Hepatic stellate cell (primary cell): ENCODE results near the gene SSC4D.
"Not testable (repeated sequence)": the region's sequence is repeated elsewhere in the genome, so short reads cannot be mapped to it uniquely, and the experiment has no call there.

ENCODE experiments used
- DNase-seq: peaks from one replicate; pipeline ENCODE4 v3.0.0; 2011; ENCODE audit warnings: low spot score

Gene SSC4D

DNA sequence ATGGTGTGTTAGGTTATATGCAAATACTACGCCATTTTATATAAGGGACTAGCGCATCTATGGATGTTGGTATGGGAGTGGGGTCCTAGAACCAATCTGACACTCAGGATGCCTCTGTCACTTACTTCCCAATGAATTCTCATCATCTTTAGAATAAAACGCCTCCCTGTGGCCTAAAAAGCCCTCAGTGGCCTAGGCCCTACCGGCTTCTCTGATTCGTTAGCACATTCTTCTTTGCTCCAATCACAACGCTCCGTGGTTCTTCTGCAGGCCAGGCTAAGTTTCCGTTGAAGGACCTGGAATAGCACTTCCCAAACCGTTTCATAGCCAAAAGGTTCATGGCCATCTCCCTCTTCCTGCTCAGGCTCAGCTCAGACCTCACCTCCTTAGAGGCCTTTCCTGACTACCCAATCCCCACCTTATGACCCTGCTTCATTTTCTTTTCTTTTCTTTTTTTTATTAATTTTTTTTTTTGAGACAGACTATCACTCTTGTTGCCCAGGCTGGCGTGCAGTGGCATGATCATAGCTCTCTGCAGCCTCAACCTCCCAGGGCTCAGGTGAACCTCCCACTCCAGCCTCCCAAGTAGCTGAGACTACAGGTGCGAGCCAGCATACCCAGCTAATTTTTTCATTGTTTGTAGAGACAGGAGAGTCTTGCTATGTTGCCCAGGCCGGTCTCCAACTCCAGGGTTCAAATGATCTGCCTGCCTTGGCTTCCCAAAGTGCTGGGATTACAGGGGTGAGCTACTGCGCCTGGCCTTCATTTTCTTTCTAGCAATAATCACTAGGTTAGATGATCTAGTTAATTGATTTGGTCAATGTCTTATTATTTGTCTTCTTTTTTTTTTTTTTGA, 26.2 kb downstream of the SSC4D start:
- no peak for DNase-seq

DNA sequence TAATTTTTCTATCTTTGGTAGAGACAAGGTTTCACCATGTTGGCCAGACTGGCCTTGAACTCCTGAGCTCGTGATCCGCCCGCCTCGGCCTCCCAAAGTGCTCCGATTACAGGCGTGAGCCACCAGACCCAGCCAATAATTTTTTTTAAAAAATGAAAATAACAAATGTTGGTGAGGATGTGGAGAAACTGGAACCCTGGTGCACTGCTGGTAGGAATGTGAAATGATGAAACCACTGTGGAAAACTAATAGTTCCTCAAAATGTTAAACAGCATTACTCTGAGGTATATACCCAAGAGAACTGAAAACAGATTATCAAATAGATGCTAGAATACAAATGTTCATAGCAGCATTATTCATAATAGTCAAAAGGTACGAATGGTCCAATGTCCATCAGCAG, 27.7 kb downstream of the SSC4D start:
- no peak for DNase-seq

DNA sequence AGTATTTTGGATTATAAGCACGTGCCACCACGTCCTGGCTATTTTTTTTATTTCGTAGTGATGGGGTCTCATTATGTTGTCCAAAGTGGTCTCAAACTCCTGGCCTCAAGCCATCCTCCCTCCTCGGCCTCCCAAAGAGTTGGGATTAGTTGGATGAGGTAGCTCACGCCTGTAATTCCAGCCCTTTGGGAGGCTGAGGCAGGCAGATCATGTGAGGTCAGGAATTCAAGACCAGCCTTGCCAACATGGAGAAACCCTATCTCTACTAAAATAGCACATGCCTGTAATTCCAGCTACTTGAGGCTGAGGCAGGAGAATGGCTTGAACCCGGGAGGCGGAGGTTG, 28.9 kb downstream of the SSC4D start:
- DNase-seq = no peak

DNA sequence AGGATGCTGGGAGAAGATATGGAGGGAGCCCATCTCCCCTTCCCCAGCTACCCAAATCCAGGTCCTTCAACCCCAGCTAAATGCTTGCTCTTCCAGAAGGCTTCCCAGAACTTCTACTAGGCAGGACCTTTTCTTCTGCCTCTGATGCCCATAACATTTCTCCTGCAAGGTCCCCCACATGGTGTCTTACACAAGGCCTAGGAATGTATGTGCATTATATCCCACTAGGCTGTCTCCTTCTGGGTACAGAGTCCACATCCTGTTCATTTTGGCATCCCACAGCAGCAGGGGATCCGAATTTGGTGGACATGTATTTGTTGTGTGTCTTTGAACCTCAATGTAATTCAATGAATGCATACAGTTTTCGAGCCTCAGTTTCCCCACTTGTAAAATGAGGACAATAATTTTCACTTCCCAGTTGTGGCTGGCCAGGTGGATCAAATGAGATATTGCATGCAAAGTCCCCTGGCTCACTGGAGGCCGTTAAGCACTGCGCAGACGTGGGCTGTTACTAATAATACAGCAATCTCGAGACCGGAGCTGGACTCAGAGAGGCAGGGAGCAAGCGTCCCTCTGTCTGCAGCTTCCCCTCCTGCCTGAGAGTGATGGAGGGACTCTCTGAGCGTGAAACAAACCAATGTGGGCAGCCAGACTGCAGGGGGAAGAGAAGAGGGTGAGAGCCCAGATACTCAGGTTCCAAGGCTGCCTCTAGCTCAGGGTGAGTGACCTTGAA, 32.1 kb downstream of the SSC4D start:
- no peak for DNase-seq

DNA sequence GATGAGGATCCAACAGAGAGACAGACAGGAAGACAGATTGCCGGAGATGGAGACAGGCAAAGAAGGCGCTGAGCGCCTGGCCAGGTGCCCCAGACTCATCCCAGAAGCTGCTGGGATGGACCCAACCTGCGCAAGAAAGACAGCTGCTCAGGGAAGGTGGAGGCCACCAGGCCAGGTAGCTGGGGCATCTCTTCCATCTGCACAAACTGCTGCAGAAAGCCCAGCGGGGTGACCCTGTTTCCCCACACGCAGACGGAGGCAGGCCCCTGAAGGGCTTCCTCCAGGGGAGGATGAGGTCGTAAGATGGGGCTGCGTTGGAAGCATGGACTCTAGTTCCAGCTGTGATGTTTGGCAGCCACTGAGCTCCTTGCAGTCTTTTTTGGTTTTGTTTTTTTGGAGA, 34.2 kb downstream of the SSC4D start:
- DNase-seq = no peak

DNA sequence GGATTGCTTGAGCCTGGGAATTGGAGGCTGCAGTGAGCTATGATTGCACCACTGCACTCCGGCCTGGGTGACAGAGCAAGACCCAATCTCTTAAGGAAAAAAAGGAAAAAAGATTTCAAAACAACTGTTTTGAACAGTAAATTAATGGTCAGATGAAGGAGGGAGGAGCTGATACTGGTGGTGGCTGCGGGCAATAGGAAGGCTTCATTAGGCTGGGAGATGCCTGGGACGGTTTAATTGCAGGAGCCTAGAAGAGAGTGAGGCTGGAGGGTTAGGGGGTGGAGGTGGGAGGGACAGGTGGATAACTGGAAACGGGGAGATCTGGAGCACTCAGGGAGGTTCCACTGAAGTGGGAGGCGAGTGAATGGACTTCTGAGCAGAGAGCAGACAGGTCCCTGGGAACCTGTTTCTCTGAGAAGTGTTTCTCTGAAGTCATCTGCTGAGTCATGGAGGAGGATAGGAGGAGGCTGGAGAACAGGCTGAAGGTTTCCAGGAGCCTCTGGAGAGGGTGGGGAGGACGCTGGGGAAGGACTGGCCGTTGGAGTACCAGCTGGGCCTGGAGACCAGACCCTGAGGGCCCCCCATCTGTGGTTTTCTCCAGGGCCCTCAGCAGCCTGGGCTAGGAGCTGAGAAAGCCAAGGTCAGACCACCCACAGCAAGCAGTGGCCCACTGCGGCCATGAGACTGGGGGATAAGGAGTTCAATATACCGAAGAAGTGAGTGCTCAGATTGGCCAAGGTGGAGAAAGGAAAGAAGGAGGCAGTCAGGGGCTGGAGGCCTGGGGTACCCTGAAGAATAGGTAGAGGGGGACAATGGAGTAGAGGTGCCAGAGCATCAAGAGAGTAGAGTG, 36.3 kb downstream of the SSC4D start:
- no peak for DNase-seq

DNA sequence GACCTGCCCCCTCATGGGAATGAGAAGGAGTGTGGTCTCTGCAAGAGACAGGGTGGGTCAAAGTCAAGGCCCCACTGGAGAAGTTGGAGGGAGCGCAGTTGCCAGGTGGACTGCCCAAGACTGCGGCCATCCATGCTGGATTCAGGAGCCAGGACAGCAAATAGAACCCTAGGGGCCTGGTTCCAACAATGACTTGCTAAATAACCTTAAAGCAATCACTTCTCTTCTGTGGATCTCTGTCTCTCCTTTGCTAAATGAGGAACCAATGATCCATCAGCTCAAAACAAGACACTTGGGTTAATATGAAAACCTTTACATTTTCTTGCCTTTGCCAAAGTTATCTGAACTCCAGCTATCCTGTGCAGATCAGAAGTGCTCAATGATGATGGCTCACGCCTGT, 38.1 kb downstream of the SSC4D start:
- DNase-seq = no peak

DNA sequence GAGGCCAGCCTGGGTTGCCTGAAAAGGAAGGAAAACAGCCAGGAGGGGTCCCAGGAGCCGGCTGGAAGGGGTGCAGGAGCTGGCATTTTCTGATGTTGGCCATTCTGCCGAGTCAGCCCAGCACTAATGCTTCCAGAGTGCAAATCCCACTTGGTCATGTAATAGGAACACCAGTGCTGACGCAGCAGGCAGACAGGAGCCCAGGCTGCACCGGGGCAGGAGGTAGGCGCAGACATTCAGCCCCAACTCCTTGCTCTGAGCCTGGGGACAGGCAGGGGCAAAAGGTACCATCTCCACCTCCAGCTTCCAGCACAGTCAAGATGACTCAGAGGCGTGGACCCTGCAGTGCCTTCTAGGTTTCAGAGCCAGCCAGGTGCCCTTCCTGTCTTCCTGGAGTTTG, 40.5 kb downstream of the SSC4D start:
- no peak for DNase-seq

DNA sequence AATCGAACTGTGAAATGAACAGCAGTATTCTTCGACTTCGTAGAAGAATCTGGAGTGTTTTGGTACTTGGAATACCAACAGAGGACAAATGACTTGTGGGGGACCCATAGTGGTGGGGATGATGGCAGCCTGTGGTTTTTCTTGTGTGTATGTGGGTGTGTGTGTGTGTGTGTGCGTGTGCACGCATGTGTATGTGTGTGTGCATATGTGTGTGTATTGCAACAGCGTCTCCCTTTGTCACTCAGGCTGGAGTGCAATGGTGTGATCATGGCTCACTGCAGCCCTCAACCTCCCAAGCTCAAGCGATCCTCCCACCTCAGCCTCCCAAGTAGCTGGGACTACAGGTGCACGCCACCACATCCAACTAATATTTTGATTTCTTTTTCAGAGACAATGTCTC, 41.3 kb downstream of the SSC4D start:
- no peak for DNase-seq

DNA sequence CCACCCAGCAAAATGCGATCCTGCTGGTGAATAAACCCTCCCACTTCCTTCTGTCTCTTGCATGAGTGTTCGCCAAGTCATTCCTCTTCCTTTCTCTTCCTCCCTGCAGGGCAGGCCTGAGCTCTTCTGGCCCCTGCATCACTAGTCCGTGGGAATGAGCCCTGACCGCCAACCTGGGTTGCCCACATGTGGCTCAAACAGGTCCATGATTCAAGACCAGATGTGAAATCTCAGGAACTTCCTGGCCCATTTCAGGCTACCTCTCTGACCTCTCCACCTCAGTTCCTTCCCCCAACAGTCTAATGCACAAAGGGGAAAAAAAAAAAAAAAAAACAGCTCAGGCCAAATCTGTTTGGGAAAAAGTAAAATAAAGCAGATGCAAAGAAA, 45.3 kb downstream of the SSC4D start:
- DNase-seq = peak; percentile 44

DNA sequence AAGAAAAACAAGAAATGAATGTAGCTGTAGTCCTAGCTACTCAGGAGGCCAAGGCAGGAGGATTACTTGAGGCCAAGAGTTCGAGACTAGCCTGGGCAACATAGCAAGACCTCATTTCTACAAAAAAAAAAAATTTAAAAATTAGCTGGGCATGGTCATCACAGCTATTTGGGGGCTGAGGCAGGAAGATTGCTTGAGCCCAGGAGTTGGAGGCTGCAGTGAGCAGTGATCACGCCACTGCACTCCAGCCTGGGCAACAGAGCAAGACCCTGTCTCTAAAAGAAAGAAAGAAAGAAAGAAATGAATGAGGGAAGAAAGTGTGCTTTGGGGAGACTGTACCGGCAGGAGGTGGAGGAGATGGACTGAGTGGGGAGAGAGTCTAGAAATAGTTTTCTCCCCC, 45.7 kb downstream of the SSC4D start:
- not testable (repeated sequence) for DNase-seq

DNA sequence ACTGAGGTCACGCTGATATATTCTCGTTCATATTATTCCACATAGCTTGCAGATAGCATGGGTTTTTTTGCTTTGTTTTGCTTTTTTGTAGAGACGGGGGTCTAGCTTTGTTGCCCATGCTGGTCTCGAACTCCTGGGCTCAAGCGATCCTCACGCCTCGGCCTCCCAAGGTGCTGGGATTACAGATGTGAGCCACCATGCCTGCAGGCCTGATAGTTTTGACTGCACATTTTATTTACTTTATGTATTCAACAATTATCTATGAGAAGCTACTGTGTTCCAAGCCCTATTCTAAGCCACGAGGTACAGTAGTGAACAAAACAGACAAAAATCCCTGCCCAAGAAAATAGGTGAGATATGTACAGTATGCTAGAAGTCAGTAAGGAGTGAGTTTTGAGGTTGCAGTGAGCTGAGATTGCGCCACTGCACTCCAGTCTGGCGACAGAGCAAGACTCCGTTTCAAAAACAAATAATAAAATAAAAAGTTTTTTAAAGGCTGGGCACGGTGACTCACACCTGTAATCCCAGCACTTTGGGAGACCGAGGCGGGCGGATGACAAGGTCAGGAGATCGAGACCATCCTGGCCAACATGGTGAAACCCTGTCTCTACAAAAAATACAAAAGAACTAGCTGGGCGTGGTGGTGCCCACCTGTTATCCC, 49.4 kb downstream of the SSC4D start:
- no peak for DNase-seq

DNA sequence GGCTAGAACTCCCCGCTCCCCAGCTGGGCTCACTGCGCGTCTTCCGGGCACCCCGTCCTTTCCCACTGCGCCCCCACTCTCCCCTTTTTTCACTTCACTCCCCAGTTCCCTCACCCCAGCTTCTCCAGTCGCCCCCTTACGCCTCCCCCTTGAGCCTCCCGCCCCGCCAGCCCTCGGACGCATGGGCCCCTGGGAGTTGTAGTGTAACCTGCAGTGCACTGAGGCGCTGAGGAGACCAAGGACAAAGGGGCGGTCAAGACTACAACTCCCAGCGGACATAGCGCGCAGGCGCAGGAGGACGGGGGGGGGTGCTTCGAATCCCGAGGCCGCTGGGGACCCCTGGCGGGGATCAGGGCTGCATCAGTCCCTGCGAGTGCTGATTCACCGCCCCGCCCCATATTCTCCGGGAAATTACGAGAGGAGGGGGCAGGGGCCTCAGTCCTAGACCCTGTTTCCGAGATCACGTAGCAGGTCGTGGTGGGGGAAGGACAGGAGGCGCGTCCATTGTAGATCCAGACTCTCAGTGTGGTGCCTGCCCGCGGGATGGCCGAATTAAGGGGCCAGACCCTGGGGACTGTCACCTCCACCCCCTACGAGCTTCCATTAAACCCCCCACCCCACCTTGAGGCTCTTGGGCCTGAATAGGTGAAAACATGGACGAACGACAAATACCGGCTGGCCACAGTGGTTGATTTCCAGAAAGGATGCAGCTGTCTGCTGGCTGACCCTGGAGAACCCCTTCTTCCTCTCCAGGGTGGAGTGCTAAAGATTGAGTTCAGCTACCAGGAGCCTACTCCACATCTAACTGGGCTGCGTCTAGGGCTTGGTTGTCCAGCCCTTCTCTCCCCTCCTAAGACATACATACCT, 50.2 kb downstream of the SSC4D start:
- peak; percentile 97 for DNase-seq

DNA sequence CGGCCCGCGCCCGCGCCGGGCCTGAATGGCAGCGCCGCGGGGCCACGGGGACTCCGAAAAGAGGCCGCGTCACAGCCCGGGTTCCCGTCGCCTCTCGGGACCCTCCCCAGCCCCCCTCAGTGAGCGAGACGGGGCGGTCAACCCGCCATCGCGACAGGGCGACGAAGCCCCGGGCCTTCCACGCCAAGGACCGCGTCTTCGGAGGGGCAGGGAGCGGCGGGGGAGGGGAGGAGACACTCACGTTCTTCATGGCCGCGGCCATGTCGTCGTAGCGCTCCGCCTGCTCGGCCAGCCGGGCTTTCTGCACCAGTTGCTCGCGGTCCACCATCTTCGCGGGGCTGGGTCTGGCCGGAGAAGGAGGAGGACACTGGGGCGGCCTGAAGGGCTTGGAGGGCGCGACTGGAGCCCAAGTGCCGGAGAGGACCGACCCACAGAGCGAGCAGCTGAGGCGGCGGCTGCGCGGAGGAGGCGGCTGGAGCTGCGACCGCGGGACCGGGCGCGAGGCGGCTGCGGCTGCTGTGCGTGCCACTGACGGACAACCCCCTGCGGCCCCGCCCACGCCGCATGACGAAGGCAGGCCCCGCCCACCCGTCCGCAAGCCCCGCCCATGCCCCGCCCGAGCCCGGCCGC, 50.9 kb downstream of the SSC4D start, which contains the start of gene YWHAG:
TSS of gene YWHAG (minus strand) at position 511 of the 630 bp plus-strand sequence. CDS start at position 328, 183 bp downstream.
- peak; percentile 78 for DNase-seq

DNA sequence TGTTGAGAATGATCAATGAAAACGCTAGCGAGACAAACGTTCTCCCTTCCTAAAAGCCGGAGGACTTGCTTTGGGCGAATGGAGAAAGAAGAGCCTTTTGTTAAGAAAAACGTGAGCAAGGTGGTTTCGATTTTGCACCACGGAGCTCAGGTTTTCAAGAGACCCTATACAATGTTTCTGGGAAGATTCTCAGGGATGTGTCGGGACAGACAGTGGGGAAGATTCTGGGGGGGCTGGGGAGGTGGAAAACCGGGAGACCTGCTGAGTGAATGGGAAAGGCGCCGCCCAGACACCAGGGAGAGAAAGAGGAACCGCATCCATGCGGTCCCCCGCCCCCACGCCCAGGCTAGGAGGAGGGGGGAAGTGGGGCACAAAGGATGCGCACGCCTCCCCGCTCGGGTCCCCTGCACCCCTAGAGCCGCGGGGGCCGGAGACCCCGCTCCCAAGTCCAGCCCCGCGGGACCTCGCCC, 51.5 kb downstream of the SSC4D start:
- peak; percentile 22 for DNase-seq

DNA sequence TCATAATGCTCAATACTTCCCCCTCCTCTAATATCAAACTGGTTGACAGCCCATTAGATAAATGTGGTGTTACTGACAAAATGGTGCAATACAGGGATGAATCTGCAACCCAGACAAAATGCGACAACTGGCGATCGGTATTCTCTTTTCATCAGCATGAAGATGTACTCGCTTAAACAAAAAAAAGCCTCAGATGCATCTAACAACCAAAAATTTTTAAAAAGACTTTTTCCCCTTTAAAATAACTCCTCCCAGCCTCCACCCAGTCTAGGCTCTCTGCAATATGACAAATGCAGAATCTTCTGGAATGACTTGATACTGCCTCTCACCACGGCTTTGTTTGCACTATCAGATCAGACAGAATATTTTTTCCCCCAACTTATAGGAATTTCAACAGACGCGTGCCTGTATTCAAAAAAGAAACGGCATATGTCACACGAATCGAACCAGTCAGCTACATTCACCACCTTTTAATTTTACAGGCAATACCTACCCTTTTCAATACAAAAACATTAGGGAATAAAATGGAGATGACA, 52.0 kb downstream of the SSC4D start:
- DNase-seq = no peak

DNA sequence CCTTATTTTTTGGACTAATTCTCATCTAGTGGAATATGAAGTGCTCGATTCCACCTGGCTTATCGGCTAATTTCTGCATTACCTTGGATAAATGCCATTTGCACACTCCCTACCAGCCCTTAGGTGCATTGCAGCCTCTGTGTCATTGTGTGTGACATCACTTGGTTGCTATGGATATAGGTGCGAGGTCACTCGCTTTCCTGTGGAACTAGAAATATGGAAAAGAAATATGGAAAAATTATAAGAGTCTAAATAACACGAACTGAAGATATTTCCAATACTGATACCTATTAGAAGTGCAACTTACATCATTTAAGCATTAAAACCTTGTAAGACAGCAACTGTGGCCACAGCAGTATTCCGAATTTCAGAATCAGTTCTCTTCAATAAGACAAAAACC, 52.7 kb downstream of the SSC4D start:
- no peak for DNase-seq

DNA sequence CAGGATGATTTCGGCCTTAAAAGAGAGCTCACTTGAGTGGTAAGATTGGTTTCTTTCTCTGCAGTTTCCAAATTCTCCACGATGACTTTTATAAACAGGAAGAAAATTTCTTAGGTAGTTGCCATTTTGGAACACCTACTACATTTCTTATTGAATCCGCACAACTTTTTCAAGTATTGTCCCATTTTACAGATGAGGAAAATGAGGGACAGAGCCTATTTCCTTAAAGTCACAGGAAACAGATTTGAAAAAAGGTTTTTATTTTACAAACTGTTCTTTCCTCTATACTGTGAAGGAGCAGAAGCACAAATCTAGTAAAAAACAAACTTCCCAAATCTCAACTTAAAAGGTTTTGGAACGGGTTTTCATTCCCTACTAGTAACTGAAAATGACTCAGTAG, 53.4 kb downstream of the SSC4D start:
- no peak for DNase-seq

DNA sequence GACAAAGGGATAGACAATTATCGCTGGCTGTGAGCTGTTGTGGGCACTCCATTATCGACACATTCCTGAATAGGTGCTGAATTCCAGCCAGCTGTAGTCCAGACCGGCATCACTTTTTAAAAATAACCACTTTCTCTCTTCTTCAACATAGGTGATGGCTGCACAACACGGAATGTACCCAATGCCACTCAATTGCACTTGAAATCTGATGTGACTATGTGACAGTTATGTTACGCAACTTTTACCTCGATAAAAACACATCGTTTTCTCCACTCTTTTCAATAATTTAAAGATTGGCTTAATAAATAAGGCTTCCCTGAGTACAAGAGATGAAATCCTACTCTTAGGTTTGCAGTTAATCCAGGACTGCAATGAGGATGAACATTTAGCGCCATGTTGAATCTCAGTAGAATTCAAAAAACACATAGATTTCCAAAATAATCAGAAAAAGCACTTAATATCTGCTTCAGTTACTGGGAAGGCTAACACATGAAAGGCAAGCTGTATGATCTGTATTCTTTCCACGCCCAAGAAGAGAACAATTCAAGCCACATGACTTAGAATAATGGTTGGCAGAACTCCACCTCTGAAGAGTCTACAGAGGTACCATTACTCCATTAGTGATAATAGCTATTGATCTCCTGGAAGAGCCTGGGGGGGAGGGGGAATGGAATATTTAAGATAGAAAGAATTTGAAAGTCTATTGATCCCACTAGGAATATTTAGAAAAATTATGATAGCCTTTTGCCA, 54.3 kb downstream of the SSC4D start:
- DNase-seq = no peak
